ENCODE measurements around the gene ANTKMT. TPM values are rescaled to one million over a fixed set of nuclear protein-coding genes. Genes with fewer than 3 reads are reported as not detected.

The ANTKMT gene
- total RNA-seq (10 to 100 TPM; 11.9 to 20.7 (median 13.6) TPM), polyA plus RNA-seq (10 to 100 TPM; 14.7 to 26.8 TPM), total RNA-seq (3.4 reads per million, percentile 18 among the genes with 10 or more reads in this experiment)

GRCh38 chr16:720990-721764 lies at the start of gene ANTKMT:
TSS of gene ANTKMT (plus strand) at chr16:721146. CDS start at chr16:721275, 129 bp downstream.
- Histone ChIP-seq H3K9me3 (ENCODE audit: control insufficient read depth in 2 of 3, low read length in 3 of 3) (no peaks in the 10 kb centered on the region), H3K4me3 (ENCODE audit: low read length) (peak within 1 kb of the TSS; percentile 62), H3K27me3 (ENCODE audit: control insufficient read depth in 2 of 2, insufficient read depth in 2 of 2, low read length in 2 of 2) (no peaks in the 10 kb centered on the region), H3K4me1 (ENCODE audit: control insufficient read depth in 2 of 2, insufficient read depth in 2 of 2, low read length in 2 of 2) (peaks cover 18 to 25% of the 10 kb centered on the region in 2 donors), H3K36me3 (ENCODE audit: control insufficient read depth in 2 of 3, insufficient read depth in 3 of 3, low read length in 3 of 3) (no peaks in the 10 kb centered on the region), H3K27ac (ENCODE audit: low read depth, low read length) (peak within 1 kb of the TSS; percentile 60)
- Mint-ChIP-seq H3K9me3 (no peaks in the 10 kb centered on the region), H3K27me3 (peaks cover 0 to 20% (median 0%) of the 10 kb centered on the region in 5 donors), H3K4me3 (peak within 1 kb of the TSS; percentile 72 to 92 (median 82)), H3K4me1 (peaks cover 0 to 30% (median 17%) of the 10 kb centered on the region in 7 donors), H3K36me3 (no peaks in the 10 kb centered on the region), H3K27ac (peak within 1 kb of the TSS in 7 of 9 donors; percentile 38 to 67 (median 55))
- intact Hi-C loops (cut with micrococcal nuclease): no loop called here
- ATAC-seq (peak; percentile 82), DNase-seq (peak; percentile 53 to 80 (median 65))
- ChIA-PET POLR2A (interaction anchor here (0.7 to 3.1 kb wide), 7 partner anchors 10 to 31 kb away, joined by 3 to 11 read pairs (median 3); partner anchors contain the start of genes CIAO3 and WDR24), CTCF (interaction anchor here (0.6 to 1.2 kb wide), 4 partner anchors 9 to 64 kb away, joined by 3 to 5 read pairs (median 4); no protein-coding TSS in a partner anchor)

- no peaks in the 10 kb centered on the region for H3K9me3 Mint-ChIP-seq
- Histone ChIP-seq H3K27me3 (ENCODE audit: control insufficient read depth in 2 of 2, insufficient read depth in 2 of 2, low read length in 2 of 2) (no peaks in the 10 kb centered on the region), H3K4me3 (ENCODE audit: low read length) (no peak overlapping the region), H3K4me1 (ENCODE audit: control insufficient read depth in 2 of 2, insufficient read depth in 2 of 2, low read length in 2 of 2) (peaks cover 9 to 11% of the 10 kb centered on the region in 2 donors), H3K36me3 (ENCODE audit: control insufficient read depth in 2 of 3, insufficient read depth in 3 of 3, low read length in 3 of 3) (peaks cover 0 to 56% (median 3%) of the 10 kb centered on the region in 3 experiments), H3K27ac (ENCODE audit: low read depth, low read length) (no peak overlapping the region), H3K9me3 (ENCODE audit: control insufficient read depth in 2 of 3, low read length in 3 of 3) (no peaks in the 10 kb centered on the region)
- ATAC-seq: no peak
- H3K27ac Mint-ChIP-seq: no peak overlapping the region
- ChIA-PET CTCF (no interaction called here), POLR2A (interaction anchor here (1.0 to 5.3 kb wide), 2 partner anchors 15 to 18 kb away, joined by 3 to 33 read pairs; partner anchors contain the start of gene WDR24)
- intact Hi-C loops (cut with micrococcal nuclease): no loop called here
- no peak for DNase-seq
- H3K36me3 Mint-ChIP-seq: peaks cover 0 to 10% (median 3%) of the 10 kb centered on the region in 5 donors
- H3K4me1 Mint-ChIP-seq: peaks cover 0 to 12% (median 9%) of the 10 kb centered on the region in 7 donors
- H3K4me3 Mint-ChIP-seq: peak overlapping the region in 2 of 10 donors; percentile 8 to 37
- H3K27me3 Mint-ChIP-seq: peaks cover 0 to 7% (median 0%) of the 10 kb centered on the region in 5 donors
Observed at GRCh38 chr16:671353-672131, 49.4 kb upstream of the ANTKMT start.

- Mint-ChIP-seq H3K4me3 (no peak overlapping the region), H3K27me3 (peaks cover 0 to 7% (median 0%) of the 10 kb centered on the region in 5 donors), H3K4me1 (peaks cover 0 to 15% (median 9%) of the 10 kb centered on the region in 7 donors), H3K27ac (no peak overlapping the region), H3K9me3 (no peaks in the 10 kb centered on the region), H3K36me3 (peaks cover 0 to 10% (median 3%) of the 10 kb centered on the region in 5 donors)
- H3K27me3 ChIP-seq (ENCODE audit: control insufficient read depth in 2 of 2, insufficient read depth in 2 of 2, low read length in 2 of 2): no peaks in the 10 kb centered on the region
- peaks cover 3 to 4% of the 10 kb centered on the region in 2 donors for H3K4me1 ChIP-seq (ENCODE audit: control insufficient read depth in 2 of 2, insufficient read depth in 2 of 2, low read length in 2 of 2)
- POLR2A ChIA-PET: interaction anchor here (0.9 to 5.3 kb wide), 2 partner anchors 17 to 23 kb away, joined by 3 to 33 read pairs; partner anchors contain the start of gene WDR24
- H3K9me3 ChIP-seq (ENCODE audit: control insufficient read depth in 2 of 3, low read length in 3 of 3): no peaks in the 10 kb centered on the region
- H3K36me3 ChIP-seq (ENCODE audit: control insufficient read depth in 2 of 3, insufficient read depth in 3 of 3, low read length in 3 of 3): peaks cover 0 to 56% (median 3%) of the 10 kb centered on the region in 3 experiments
- ATAC-seq (no peak), DNase-seq (no peak)
- no peak overlapping the region for H3K4me3 ChIP-seq (ENCODE audit: low read length)
- intact Hi-C loops (cut with micrococcal nuclease): no loop called here
- CTCF ChIA-PET: no interaction called here
- H3K27ac ChIP-seq (ENCODE audit: low read depth, low read length): no peak overlapping the region
Observed at GRCh38 chr16:672371-672770, 48.6 kb upstream of the ANTKMT start.

- Mint-ChIP-seq H3K4me3 (no peak overlapping the region), H3K27me3 (peaks cover 0 to 7% (median 0%) of the 10 kb centered on the region in 5 donors), H3K36me3 (peaks cover 0 to 10% (median 3%) of the 10 kb centered on the region in 5 donors), H3K4me1 (peaks cover 0 to 11% (median 5%) of the 10 kb centered on the region in 7 donors), H3K9me3 (no peaks in the 10 kb centered on the region), H3K27ac (no peak overlapping the region)
- DNase-seq: no peak
- no peaks in the 10 kb centered on the region for H3K9me3 ChIP-seq (ENCODE audit: control insufficient read depth in 2 of 3, low read length in 3 of 3)
- H3K4me3 ChIP-seq (ENCODE audit: low read length): no peak overlapping the region
- peaks cover 0 to 56% (median 3%) of the 10 kb centered on the region in 3 experiments for H3K36me3 ChIP-seq (ENCODE audit: control insufficient read depth in 2 of 3, insufficient read depth in 3 of 3, low read length in 3 of 3)
- ChIA-PET CTCF (no interaction called here), POLR2A (interaction anchor here (0.9 to 1.0 kb wide), 2 partner anchors 17 to 22 kb away, joined by 3 to 4 read pairs; partner anchors contain the start of gene WDR24)
- H3K27ac ChIP-seq (ENCODE audit: low read depth, low read length): no peak overlapping the region
- H3K4me1 ChIP-seq (ENCODE audit: control insufficient read depth in 2 of 2, insufficient read depth in 2 of 2, low read length in 2 of 2): no peaks in the 10 kb centered on the region
- H3K27me3 ChIP-seq (ENCODE audit: control insufficient read depth in 2 of 2, insufficient read depth in 2 of 2, low read length in 2 of 2): no peaks in the 10 kb centered on the region
- intact Hi-C loops (cut with micrococcal nuclease): no loop called here
- no peak for ATAC-seq
Observed at GRCh38 chr16:672851-673250, 48.1 kb upstream of the ANTKMT start.

- peaks cover 0 to 10% (median 3%) of the 10 kb centered on the region in 5 donors for H3K36me3 Mint-ChIP-seq
- Histone ChIP-seq H3K4me3 (ENCODE audit: low read length) (no peak overlapping the region), H3K27ac (ENCODE audit: low read depth, low read length) (no peak overlapping the region), H3K4me1 (ENCODE audit: control insufficient read depth in 2 of 2, insufficient read depth in 2 of 2, low read length in 2 of 2) (no peaks in the 10 kb centered on the region), H3K36me3 (ENCODE audit: control insufficient read depth in 2 of 3, insufficient read depth in 3 of 3, low read length in 3 of 3) (peaks cover 0 to 56% (median 3%) of the 10 kb centered on the region in 3 experiments), H3K9me3 (ENCODE audit: control insufficient read depth in 2 of 3, low read length in 3 of 3) (no peaks in the 10 kb centered on the region), H3K27me3 (ENCODE audit: control insufficient read depth in 2 of 2, insufficient read depth in 2 of 2, low read length in 2 of 2) (no peaks in the 10 kb centered on the region)
- H3K27ac Mint-ChIP-seq: no peak overlapping the region
- DNase-seq (no peak), ATAC-seq (no peak)
- intact Hi-C loops (cut with micrococcal nuclease): no loop called here
- H3K9me3 Mint-ChIP-seq: no peaks in the 10 kb centered on the region
- POLR2A ChIA-PET: interaction anchor here (1.0 to 1.2 kb wide), 2 partner anchors 16 to 22 kb away, joined by 3 to 4 read pairs; partner anchors contain the start of gene WDR24
- H3K4me3 Mint-ChIP-seq: no peak overlapping the region
- H3K27me3 Mint-ChIP-seq: peaks cover 0 to 7% (median 0%) of the 10 kb centered on the region in 5 donors
- CTCF ChIA-PET: no interaction called here
- peaks cover 0 to 10% (median 5%) of the 10 kb centered on the region in 7 donors for H3K4me1 Mint-ChIP-seq
Observed at GRCh38 chr16:673399-673991, 47.5 kb upstream of the ANTKMT start.

All from naive thymus-derived CD4-positive, alpha-beta T cell (primary cell).